HG03103 (cell line): ENCODE data around the gene ACOT4.
"Not testable (repeated sequence)": the region's sequence is repeated elsewhere in the genome, so short reads cannot be mapped to it uniquely, and the experiment has no call there.

Source experiments
- ATAC-seq: cut with Tn5 transposase; IDR thresholded peaks from one replicate; pipeline ENCODE4 v1.9.1; 2021; ENCODE audit warnings: low read depth; ENCODE audit not compliant: unreplicated experiment

ACOT4 gene

GRCh38 chr14:73591690-73592449 is at the start of gene ACOT4:
Gene ACOT4 (plus strand): TSS chr14:73591873. CDS start chr14:73591960, 87 bp downstream.
- ATAC-seq: no peak

- not testable (repeated sequence) for ATAC-seq
Measured at GRCh38 chr14:73542961-73543360, 48.7 kb upstream of the ACOT4 start.

- ATAC-seq: not testable (repeated sequence)
Measured at GRCh38 chr14:73545353-73545752, 46.3 kb upstream of the ACOT4 start.

- not testable (repeated sequence) for ATAC-seq
Measured at GRCh38 chr14:73549097-73549496, 42.6 kb upstream of the ACOT4 start.

GRCh38 chr14:73549889-73550524 is 41.7 kb upstream of the ACOT4 start:
- ATAC-seq: not testable (repeated sequence)

- no peak for ATAC-seq
Measured at GRCh38 chr14:73553845-73554244, 37.8 kb upstream of the ACOT4 start.

- ATAC-seq: not testable (repeated sequence)
Measured at GRCh38 chr14:73557201-73557600, 34.5 kb upstream of the ACOT4 start.

GRCh38 chr14:73558238-73558637 is 33.4 kb upstream of the ACOT4 start:
- not testable (repeated sequence) for ATAC-seq

GRCh38 chr14:73562256-73562655 is 29.4 kb upstream of the ACOT4 start:
- not testable (repeated sequence) for ATAC-seq

GRCh38 chr14:73562696-73563095 is 29.0 kb upstream of the ACOT4 start:
- not testable (repeated sequence) for ATAC-seq

- not testable (repeated sequence) for ATAC-seq
Measured at GRCh38 chr14:73566431-73566830, 25.2 kb upstream of the ACOT4 start.

- ATAC-seq: not testable (repeated sequence)
Measured at GRCh38 chr14:73566935-73567334, 24.7 kb upstream of the ACOT4 start.

GRCh38 chr14:73567358-73567757 is 24.3 kb upstream of the ACOT4 start:
- ATAC-seq: no peak

GRCh38 chr14:73567951-73568885 is 23.5 kb upstream of the ACOT4 start:
- no peak for ATAC-seq

GRCh38 chr14:73568886-73569184 is 22.8 kb upstream of the ACOT4 start:
- ATAC-seq: not testable (repeated sequence)

GRCh38 chr14:73569185-73569958 is 22.3 kb upstream of the ACOT4 start, which contains the start of gene ACOT2:
Gene ACOT2 (plus strand): TSS chr14:73569213. CDS start chr14:73569241, 28 bp downstream.
- ATAC-seq: peak; percentile 47

- ATAC-seq: peak; percentile 44
Measured at GRCh38 chr14:73570913-73571312, 20.8 kb upstream of the ACOT4 start.

GRCh38 chr14:73573034-73573433 is 18.6 kb upstream of the ACOT4 start:
- not testable (repeated sequence) for ATAC-seq

GRCh38 chr14:73573740-73574139 is 17.9 kb upstream of the ACOT4 start:
- not testable (repeated sequence) for ATAC-seq

GRCh38 chr14:73574251-73574650 is 17.4 kb upstream of the ACOT4 start:
- not testable (repeated sequence) for ATAC-seq
